SK-N-SH treated with all-trans-retinoic acid at 6 μM for 48 hours (cell line): Measurements from ENCODE around the gene ANXA11.

Source experiments
- ARNTL ChIP-seq: fragments of 450-650 bp; formaldehyde crosslinking; IDR thresholded peaks from 2 replicates; pipeline ENCODE4 v1.5.0; 2020; ENCODE audit warnings: low read depth, mild to moderate bottlenecking, moderate library complexity, borderline replicate concordance
- PATZ1 ChIP-seq: fragments of 250-450 bp; sonication (Bioruptor Pico); IDR thresholded peaks from 2 replicates; pipeline ENCODE4 v1.8.0; 2020; ENCODE audit warnings: mild to moderate bottlenecking, moderate library complexity, borderline replicate concordance
- POU6F1 ChIP-seq: fragments of 250-450 bp; sonication (Bioruptor Pico); IDR thresholded peaks from 2 replicates; pipeline ENCODE4 v1.8.0; 2021; ENCODE audit warnings: low read depth, mild to moderate bottlenecking, moderate library complexity, borderline replicate concordance
- RARB ChIP-seq: fragments of 250-450 bp; sonication (Bioruptor Pico); IDR thresholded peaks from 2 replicates; pipeline ENCODE4 v1.8.0; 2021; ENCODE audit warnings: mild to moderate bottlenecking, moderate library complexity
- TCF4 ChIP-seq: fragments of 250-450 bp; sonication (Bioruptor Pico); IDR thresholded peaks from 2 replicates; pipeline ENCODE4 v1.8.0; 2021; ENCODE audit warnings: mild to moderate bottlenecking, moderate library complexity, borderline replicate concordance
- TOX ChIP-seq: fragments of 250-450 bp; sonication (Bioruptor Pico); IDR thresholded peaks from 2 replicates; pipeline ENCODE4 v1.8.0; 2021; ENCODE audit warnings: mild to moderate bottlenecking, moderate library complexity, borderline replicate concordance
- ZC3H10 ChIP-seq: fragments of 250-450 bp; sonication (Bioruptor Pico); IDR thresholded peaks from 2 replicates; pipeline ENCODE4 v1.5.1; 2021; ENCODE audit warnings: mild to moderate bottlenecking, moderate library complexity
- ZFP30 ChIP-seq: fragments of 450-650 bp; formaldehyde crosslinking; IDR thresholded peaks from 2 replicates; pipeline ENCODE4 v1.5.0; 2022; ENCODE audit warnings: mild to moderate bottlenecking, moderate library complexity
- ZNF8 ChIP-seq: fragments of 450-650 bp; formaldehyde crosslinking; IDR thresholded peaks from 2 replicates; pipeline ENCODE4 v1.5.0; 2020; ENCODE audit warnings: mild to moderate bottlenecking, moderate library complexity

DNA sequence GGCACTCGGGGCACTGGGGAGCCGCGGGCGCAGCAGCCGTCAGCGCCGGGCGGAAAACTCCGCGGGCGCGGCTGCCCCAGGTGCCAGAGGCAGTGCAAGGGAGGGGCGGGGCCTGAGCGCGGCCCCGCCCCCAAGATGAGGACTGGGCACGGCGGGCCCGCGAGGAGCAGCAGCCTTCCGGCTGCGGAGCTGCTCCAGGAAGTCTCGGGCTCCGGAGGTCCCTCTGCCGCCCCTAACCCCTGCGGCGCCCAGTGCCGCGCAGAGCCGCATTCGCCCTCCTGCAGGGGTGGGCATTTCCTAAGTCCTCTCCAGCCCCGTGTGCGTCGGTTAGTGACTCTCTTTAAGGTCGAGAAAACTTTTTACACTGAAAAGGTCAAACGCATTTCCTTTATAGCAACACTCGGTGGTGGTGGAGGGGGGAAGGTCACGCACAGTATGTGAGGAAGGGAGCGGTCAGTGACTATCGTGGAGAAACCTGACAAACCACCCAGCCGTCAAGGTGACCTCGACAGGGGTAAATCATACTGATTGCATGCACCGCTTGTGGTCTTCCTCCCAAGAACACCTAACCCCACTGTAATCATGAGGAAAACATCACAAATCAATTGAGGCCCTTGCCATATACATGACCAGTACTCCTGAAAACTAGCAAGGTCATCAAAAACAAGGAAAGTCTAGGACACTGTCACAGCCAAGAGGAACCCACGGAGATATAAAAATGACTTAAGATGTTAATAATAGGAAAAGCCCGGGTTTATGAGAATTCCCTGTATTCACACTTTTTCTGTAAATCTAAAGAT, at the start of gene ANXA11:
- TF ChIP-seq ZNF8 (CRISPR knock-in tag), result no peak
- TF ChIP-seq POU6F1 (CRISPR knock-in tag), result no peak
- no peak for TF ChIP-seq PATZ1
- TF ChIP-seq RARB (CRISPR knock-in tag), result no peak
- no peak for TF ChIP-seq TCF4
- TF ChIP-seq ZFP30, result no peak
- TF ChIP-seq ARNTL (CRISPR knock-in tag), result no peak
- TF ChIP-seq ZC3H10, result no peak
- no peak for TF ChIP-seq TOX (CRISPR knock-in tag)
